ENCODE results near the gene VAV2.

The VAV2 gene

DNA sequence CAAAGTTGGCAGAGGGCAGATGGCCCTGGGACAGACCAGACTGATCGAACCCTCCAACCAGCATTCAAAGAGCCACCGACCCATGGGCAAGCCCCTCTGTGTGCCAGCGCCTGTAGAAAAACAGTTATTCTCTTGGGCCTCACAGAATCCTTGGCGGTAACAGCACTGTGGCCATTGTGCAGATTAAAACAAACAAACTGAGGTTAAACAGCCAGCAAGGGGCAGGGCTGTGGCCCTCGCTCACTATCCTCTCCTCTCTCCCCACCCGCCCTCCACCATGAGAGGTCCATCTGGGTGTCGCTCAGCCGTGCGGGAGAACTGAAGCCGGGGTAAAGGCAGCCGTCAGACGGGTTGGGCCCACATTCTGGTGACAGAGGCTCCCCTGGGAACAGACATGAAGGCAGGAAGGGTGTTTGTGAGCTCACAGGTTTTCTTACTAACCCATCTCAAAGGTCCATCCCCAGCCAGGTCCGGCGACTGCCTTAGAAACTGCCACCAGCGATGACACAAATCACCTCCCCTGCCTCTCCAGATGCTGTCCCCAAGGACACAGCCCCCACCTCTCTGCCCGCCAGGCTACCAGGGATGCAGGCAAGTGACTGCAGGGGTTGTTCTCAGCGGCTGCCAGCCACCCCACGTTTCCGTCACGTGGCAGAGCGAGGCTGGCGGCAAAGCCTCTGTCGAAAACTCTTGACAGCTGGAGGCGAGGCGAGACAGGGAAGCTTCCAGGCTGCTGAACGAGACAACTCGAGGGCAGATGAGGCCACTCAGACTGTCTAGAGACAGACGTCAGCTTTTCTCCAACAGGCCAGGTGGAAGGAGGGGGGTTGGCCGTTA, 178.2 kb downstream of the VAV2 start:
- DNase-seq (ENCODE audit: low read depth): no peak

DNA sequence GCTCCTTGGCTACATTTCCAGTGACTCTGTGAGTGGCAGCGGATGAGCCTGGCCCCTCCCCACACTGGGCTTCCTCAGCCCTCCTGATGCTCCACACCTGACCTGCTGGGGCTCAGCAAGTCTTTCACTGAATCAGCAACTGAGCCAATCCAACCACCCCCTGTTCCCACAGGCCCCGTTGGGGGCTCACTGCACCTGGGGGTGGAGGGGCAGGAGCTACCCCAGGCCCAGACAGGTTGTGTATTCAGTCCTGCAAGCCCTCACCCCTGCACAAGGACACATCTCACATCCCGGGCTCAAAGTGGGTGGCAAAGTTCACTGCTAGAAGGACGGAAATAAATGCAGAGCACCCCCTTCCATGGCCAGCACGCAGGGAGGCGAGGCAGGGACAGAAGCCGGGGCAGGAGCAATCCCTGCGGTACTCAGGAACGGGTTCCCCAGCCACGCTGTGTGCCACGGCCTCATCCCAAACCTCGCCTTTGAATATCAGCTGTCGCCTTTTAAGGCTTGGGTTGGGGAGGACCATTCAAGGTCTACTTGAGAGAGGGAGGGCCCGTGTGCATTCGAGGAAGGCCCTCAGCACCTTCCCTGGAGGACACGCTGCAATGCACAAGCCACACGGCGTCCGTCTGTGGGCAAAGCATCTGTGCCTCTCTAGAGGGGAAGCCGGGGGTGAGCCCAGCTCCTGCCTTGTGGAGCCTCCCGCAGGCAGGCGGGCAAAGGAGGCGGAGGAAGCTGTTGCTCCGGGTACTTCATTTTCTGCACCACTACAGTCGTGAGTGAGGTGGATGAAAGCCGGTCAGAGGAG, 179.0 kb downstream of the VAV2 start:
- no peak for DNase-seq (ENCODE audit: low read depth)

DNA sequence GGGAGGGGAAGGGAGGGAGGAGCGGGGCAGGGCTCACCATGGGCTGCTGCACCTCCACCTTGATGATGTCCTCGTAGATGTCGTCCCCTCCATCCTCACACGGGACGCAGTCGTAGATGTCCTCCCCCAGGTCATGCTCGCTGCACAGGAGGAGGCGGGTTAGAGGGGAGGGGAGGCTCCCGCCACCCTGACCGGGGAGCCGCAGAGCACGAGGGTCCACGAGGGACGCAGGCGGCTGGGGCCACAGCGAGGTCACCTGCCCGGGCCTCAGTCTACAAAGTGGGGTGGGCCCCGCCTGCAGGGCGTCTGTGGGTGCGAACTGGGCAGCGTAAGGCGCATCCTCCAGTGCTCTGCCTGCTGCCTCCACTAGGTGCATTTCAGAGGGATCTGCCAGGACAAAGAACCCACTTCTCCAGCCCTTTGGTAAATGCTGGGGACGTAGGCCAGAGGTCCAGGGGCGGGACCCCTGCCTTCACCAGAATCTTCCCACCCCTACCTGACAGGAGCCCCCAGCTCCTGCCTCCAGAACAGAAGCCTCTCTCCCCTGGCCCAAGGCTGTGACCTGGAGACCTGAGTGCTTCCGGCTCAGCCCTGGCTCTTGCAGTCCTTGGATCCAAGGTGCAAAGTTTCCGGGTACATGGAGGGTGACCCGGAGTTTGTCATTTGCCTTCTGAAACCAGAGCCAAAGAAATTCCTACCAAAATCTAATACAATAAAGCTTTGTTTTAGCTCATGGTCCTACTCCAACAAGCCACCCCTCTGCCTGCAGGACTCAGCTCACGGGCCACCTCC, 179.9 kb downstream of the VAV2 start:
- no peak for DNase-seq (ENCODE audit: low read depth)

DNA sequence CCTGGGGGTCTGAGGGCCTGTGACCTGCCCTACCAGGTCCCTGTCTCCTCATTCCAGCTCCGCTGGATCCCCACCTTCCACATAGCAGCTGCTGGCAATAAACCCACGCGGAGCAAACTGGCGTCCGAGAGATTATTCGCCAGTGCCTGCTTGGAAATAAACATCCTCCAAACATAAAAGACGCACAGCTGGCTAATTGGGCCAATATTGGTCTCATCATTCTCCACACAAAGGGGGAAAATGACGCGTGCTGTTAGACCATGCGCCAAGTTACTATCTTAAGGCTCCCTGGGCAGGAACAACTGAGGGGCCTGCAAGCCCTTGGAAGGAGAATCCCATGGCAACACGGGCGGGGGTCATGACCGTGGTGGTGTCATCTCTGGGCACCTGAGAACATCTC, 180.7 kb downstream of the VAV2 start:
- DNase-seq (ENCODE audit: low read depth): no peak

DNA sequence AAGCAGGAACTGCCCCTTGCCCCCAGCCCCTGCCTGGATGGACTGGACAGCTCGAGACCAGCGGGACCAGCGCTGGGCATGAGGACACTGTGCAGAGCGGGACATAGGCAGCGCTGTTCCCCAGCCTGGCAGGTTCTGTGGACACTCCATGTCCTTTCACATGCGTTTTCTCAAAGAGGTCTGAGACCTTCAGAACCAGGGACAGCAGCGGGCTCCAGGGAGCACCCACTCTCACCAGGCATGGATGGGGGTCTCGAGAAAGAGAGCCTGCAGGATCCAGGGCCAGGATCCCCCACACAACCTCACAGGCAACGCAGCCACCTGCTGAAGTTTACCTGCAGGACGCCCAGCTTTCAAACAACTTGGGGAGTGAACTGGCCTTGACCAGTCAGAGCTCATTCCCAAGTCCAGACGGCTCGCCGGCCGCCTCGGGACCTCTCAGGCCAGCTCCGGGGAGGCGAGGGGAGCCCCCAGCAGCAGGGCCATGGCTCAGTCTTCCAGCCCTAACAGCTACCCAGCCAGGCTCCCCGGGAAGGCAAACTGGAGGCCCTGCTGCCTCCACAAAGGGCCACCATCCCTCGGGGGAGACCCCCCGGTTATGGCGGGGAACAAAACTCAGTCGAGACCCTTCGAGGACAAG, 181.4 kb downstream of the VAV2 start:
- no peak for DNase-seq (ENCODE audit: low read depth)

DNA sequence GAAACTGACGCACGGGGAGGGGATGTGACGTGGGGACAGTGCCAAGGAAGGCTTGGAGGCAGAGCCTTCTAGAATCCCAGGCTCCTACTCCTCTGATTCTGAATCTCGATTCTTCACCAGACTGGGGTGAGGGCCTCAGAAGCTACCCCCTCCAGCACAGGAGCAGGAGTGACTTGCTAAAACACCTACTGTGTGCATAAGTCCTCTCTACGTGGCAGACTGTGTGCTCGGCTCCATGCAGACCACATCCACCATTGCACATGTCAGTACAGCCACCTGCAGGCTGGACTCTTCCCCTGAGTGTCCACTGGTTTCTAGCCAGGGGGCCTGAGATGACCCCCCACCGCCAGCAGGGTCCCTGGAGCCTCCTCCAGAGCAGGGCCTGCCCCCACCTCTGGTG, 182.8 kb downstream of the VAV2 start:
- no peak for DNase-seq (ENCODE audit: low read depth)

DNA sequence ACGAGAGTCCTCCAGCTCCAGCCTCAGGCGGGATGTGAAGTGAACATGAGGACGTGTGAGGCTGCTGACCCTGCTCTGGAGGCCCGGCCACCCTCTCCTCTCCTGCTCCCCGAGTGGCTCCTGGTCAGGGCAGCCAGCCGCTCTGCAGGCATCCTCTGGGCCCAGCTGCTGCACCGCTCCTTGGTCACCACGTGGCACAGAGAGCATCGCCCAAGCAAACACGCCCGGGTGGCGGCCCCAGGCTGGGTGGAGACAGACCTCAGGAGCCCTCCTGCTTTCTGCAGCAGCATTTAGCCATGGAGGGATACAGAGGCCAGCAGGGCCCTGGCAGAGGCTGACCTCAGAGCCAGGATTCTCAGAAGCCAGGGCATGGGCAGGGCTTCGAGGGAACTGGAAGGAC, 184.3 kb downstream of the VAV2 start:
- DNase-seq (ENCODE audit: low read depth): no peak

DNA sequence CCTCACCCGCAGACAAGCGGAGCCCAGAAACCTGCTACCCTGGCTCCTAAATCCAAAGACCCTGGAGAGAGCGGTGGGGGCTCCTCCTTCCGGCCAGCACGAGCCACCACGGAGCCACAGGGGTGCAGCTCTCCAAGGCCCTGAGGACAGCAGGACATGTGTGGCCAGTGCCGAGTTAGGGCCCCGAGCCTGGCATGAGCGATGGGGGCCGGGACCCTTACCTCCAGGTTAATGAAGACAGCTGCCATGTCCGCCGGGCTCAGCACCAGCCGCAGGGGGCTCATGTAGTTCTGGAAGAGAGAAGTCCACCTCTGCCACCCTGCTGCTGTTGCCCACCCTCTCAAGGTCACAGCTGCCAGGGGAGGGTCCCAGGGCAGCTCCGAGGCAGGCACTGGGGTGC, 185.1 kb downstream of the VAV2 start:
- no peak for DNase-seq (ENCODE audit: low read depth)

DNA sequence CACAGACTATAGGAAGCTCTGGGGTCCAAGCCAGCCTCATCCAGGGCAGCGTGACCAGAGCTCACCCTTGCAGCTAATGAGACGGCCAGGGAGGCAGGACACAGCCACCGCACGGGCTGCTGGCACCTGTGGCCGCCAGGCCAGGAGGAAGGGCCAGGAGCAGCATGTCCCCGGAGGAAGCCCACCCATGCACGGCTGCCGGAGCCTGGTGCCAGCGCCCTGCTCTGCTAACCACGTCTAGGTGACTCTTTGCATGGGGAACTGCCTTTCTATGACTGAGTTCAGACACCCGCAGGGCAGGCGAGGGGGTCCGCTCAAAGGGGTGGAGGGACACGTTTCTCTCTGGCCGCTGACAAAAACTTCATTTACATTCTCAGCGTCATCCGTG, 185.5 kb downstream of the VAV2 start:
- no peak for DNase-seq (ENCODE audit: low read depth)

DNA sequence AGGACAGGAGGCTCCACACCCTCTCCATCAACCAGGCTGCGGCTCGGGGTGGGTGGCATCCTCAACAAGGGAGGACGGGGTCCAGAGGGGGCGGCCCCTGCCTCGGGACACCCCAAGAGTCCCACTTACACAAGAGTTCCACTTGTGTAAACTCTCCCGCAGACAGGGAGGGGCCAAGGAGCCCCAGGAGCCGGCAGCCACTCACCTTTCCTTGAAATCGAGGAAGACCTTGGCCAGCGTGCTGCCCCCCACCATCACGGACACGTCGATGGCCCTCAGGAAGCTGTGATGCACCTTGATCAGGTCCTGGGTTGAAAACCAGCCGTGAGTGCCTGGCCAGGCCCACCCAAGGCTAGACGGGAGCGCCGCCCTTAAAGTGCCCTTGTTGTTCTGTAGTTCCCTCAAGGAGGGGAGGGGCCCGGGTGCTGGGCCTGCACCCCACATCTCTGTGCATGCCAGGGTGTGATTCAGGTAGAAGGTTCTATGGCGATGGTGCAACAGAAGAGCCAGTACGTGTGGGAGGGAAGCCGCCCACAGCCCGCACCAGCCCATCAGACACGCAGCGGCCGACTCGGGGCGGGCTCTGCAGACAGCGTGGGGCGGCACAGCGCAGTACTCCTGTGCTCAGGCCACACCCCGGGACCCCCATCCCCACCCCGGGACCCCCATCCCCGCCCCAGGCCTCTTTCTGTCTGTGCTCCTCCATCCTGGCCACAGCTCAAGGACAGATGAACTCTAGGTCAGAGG, 186.1 kb downstream of the VAV2 start:
- no peak for DNase-seq (ENCODE audit: low read depth)

DNA sequence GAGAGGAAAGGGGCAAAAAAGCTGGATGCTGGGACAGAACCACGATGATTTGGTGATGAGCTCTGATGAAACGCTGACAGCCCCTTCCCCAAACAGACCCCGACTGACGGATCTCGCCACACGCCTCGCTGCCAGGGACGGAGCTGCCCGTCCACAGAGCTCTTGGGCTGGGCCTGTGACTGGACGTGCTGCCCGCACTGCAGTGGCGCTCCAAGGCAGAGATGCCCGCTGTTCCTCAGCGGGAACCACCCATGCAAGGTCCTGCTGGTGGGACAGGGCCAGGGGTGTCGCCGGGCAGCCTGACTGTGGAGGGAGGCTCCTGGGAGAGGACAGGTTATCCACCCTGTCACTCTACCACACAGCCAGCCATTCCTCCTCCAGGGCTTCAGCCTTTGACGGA, 187.9 kb downstream of the VAV2 start:
- no peak for DNase-seq (ENCODE audit: low read depth)

DNA sequence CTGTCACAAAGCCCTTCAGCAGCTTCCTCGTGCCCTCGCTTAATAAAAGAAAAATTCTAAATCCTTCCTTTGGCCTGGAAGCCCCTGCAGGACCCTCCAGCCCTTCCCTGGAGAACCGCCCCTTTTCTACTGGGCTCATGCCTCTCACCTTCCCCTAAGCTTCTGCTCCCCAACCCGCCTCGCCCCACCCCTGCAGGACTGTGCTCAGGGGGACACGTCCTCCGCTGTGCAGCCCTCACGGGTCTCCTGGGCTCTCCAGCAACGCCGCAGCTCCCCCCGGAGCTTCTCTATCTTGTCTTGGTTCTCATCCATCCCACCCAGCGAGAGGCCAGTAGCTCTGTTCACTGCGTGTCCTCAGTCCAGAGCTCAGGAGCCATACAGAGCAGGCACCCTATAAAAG, 188.4 kb downstream of the VAV2 start:
- DNase-seq (ENCODE audit: low read depth): no peak

DNA sequence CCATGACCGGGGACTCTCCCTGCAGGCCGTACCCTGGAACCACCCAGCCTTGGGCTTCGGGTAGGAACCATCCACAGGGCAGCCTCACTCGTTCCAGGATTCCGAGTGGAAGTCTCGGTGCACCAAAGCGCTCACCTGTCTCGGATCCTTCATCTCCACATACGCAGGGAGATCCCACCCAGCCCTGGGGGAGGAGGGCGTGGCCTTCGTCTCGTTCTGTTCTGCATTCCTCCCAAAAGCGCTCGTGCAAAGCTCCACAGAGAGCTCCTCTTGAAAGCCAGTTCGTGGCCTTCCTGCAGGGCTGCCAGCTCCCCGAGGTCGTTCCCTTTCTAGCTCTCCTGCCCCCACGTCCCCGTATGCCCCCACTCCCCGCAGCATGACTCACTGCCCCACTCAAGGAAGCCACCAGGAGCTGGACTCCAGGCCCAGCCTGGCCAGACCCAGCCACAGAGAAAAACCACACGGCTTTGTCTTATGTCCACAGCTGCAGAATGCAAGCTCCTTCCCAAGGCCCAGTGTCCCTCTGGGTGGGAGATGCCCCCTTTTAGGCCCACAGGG, 189.0 kb downstream of the VAV2 start:
- no peak for DNase-seq (ENCODE audit: low read depth)

DNA sequence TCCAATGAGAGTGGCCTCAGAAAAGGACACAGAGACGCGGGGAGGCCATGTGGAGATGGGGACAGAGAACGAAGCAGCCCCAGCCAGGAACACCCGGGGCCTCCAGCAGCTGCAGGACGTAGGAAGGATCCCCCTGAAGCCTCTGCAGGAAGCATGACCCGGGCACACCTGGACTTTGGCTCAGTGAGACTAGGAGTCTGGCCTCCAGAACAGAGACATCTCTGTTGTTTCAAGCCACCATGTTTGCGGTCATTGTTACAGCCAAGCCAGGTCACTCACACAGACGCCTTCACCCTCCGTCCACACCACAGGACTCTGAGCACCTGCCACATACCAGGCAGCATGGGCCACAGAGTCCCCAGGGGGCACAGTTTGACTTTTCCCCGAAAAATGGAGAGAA, 190.4 kb downstream of the VAV2 start:
- DNase-seq (ENCODE audit: low read depth): no peak

DNA sequence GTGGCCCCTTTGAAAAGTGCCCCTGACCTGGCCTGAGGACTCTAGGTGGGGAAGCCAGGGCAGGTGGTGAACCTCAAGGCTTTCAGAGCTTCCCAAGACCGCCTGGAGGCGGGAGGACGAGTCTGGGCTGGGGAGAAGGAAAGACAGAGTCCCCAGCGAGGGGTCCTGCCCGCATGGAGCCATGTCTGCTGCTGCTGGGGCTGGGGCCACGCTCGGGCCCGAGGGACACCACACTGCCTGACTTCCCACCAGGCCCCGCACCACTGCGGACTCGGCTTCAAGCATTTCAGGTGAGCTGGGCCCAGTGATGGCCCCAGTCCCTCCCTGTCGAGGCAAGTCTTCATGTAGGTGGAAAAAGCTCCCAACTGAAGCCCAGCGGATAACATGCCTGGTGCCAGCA, 191.9 kb downstream of the VAV2 start:
- no peak for DNase-seq (ENCODE audit: low read depth)

DNA sequence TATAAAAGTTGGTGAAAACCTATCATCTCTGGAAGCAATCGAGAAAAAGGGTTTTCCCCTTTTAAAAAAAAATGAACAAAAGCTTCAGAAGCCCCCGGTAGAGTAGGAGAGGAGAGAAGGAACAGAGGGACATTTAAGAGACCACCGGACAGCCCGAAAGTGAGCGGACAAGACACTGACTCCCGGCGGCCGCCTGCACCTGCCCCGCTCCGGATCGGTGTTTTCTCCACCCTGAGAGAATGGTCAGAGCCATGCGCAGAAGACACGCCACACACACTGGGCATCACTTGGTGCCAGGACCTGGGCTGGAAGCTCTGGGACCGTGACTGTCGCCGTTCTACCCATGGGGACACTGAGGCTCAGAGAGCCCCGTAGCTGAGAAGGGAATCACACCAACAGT, 192.4 kb downstream of the VAV2 start:
- DNase-seq (ENCODE audit: low read depth): no peak

DNA sequence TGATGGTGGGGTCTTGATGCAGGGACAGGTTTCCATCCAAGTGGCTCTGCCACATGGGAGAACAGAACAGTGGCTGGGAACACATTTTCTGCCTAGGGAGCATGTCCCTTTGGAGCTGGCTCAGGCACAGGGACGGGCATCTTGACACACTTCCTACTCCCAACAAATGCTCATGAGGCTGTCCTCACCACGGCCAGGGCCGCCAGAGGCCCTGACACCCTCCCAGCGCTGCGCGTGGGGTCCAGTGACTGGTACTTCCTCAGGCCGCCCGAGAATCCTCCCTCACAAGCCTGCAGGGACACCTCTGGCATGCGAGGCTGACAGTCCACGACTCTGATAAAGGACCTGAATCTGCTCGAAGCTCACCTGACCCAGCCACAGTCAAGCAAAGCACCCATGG, 193.0 kb downstream of the VAV2 start:
- no peak for DNase-seq (ENCODE audit: low read depth)

DNA sequence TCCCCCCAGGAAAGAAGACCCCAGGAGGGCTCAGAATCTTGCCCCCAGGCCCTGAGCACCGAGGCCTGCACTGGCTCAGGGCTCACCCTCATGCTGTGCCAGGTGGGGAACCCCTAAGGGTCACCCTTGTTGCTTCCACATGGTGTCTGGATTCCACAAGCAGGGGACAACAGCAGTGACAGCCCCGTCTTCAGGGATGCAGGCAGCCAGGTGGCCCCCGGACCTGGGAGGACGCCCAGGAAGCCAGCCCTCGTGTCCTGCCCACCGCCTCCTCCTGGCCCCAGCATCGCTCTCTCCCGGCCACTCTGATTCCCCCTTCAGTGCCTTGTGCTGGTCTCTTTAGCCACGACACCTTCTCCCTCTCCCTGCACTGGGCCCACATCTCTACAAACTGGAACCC, 194.0 kb downstream of the VAV2 start:
- no peak for DNase-seq (ENCODE audit: low read depth)

DNA sequence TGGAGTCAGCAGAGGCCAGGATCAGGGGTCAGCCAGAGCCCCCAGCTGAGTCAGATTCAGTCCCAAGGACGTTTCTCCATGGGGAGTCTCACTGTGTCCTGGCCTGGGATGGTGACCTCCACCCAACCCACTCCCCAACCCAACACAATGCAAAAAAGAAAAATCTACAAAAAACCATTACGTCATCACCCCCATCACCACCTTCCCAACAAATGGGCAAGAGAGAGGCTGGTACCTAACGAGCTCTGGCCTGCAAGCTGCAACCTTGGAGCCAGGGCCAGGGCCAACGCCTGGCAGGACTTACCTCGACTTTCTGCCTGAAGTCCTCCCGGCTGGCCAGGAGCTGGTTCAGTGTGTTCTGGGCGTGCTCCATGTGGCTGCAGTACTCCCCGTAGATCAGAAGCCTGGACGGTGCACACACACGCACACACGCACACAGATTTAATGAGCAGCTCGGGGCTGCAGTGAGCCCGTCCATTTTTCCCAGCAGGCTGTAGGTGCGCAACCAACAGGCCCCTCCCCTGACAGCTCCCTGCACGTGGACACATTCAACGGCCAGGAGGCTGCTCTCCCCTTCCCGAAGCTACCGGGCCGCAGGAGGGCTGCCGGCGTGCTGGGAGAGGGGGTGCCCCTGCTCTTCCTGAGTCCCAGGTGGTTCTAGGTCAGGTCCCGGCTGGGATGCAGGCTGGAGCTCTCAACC, 194.6 kb downstream of the VAV2 start:
- no peak for DNase-seq (ENCODE audit: low read depth)

DNA sequence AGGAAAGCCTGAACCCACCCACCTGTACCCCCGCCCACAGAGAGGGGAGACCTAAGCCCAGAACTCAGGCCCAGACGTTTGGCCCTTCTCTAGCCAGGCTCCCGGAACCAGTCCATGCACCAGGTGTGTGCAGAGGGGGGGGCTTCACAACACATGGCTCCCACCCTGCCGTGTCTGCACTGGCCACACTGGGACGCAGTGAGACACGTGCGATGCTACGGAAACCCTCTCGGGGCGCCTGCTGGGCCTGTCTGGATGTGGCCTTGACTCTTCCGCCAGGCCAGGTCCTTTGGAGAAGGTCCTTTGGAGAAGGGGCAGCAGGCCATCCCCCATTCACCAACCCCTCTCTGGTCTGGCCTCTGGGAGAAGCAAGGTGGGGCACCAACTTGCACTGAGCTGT, 195.6 kb downstream of the VAV2 start:
- DNase-seq (ENCODE audit: low read depth): no peak

DNA sequence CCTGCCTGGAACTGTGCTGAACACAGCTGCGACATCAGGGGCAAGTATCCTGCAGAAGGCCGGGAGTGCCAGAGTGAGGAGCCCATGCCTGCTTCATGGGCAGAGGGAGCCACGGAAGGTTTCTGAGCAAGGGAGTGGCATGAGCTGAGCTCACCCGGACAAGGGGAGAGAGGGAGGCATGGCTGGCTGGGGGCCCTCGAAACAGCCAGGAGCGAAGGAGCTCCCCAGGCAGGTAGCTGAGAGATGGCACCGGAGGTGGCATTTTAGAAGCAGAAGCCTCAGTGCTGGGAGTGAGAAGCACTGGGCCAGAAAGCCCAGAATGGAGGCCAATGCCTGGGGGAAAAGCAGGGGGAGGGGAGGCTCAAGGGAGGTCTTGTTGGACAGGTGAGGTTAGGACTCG, 197.1 kb downstream of the VAV2 start:
- DNase-seq (ENCODE audit: low read depth): no peak

All from activated T-cell treated with anti-CD3 and anti-CD28 coated beads for 1 hour (primary cell).